Erythroblast (primary cell): Measurements from ENCODE around the gene KCNT1.

Source experiments
- GATA1 ChIP-seq: IDR thresholded peaks from 2 replicates; pipeline ENCODE4 v1.6.1; 2011; ENCODE audit warnings: low read depth, mild to moderate bottlenecking, control low read depth, low read length, moderate library complexity
- POLR2A ChIP-seq: IDR thresholded peaks from 2 replicates; pipeline ENCODE4 v1.6.1; 2011; ENCODE audit warnings: mild to moderate bottlenecking, low read length

GRCh38 chr9:135821733-135822373, 119.9 kb downstream of the KCNT1 start:
- TF ChIP-seq POLR2A (no peak), GATA1 (no peak)
